HG02623 (cell line): Measurements from ENCODE around the gene GPR17.
A peak's percentile ranks its signal among the peaks of the same experiment; 100 is the strongest.

Source experiments
- ATAC-seq: cut with Tn5 transposase; IDR thresholded peaks from one replicate; pipeline ENCODE4 v1.9.1; 2021; ENCODE audit warnings: moderate library complexity; ENCODE audit not compliant: unreplicated experiment

The GPR17 gene

DNA sequence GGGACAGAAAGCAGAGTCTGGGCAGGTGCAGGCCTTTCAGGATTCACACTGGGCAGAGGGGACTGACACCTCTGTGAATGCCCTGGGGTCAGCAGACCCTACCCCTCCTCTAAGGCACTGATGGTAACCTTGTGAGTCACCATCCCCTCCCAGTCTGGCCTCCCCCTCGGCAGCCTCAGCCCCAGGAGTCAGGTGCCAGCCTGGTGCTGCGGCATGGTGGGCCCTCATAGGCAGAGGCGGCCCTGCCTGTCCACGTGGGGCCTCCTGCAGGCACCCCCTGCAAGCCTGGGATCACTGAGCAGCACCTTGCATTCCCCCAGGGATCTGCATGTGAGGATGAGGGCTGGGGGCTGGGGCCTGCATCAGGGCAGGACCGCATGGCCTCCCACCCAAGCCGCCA is 4.8 kb upstream of the GPR17 start:
- ATAC-seq: no peak

DNA sequence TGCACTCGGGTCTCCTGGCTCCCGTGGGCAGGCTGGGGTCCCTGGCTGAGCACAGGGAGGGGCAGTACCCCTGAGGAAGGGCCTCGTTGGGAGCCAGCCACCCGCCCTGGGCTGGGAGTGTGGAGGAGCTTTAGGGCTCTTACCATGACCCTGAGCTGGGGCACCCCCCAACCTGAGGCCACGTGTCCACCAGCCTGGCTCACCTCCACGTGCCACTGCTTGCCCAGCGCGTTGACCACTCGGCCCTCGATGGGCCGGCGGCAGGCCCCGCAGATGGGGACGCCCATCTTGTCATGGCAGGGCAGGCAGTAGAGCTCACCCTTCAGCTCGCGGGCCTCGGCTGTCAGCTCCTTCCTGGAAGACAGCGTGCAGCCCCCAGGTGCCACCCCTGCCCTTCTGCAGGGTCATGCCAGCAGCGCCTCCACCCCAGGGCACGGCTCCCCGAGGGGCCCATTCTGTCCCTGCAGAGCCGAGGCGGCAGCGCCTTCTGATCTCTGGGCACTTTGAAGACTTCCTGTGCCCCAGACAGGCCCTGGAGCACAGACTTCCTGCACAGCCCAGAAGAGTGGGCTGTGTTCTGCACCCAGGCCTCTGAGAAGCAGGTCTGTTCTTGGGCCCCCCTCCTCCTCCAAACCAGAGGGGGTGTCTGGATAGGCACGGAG is 4.0 kb upstream of the GPR17 start:
- ATAC-seq: no peak

DNA sequence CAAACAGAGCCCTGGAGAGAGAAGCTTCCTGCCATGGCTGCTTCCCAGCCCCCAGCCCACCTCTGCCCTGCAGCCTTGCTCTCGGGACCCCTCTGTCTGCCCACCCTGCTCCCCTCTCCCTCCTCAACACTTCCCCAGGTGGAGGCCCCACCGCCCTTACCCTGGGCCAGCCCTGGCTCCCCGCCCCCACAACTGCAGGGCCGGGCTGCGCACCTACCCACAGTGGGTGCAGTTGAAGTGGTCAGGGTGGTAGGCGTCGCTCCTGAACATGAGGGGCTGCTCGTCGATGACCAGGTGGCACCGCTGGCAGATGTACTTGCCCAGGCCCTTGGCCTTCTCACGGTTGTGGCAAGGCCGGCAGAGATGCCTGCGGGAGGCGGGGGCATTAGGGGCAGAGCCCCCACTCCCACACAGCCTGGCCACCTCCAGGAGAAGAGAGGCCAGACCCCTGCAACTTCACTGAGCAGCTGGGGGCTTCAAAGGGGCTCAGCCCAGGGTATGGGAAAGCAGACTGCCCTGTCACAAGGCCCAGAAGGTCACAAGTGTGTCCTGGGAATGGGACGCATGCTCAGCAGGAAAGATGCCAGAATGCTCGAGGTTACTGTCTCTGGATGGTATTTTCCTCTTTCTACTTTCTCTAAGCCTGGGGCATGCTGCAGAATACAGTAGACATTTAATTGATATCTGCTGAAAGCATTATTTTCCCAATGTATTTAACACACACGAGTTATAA is 3.1 kb upstream of the GPR17 start:
- ATAC-seq: no peak

DNA sequence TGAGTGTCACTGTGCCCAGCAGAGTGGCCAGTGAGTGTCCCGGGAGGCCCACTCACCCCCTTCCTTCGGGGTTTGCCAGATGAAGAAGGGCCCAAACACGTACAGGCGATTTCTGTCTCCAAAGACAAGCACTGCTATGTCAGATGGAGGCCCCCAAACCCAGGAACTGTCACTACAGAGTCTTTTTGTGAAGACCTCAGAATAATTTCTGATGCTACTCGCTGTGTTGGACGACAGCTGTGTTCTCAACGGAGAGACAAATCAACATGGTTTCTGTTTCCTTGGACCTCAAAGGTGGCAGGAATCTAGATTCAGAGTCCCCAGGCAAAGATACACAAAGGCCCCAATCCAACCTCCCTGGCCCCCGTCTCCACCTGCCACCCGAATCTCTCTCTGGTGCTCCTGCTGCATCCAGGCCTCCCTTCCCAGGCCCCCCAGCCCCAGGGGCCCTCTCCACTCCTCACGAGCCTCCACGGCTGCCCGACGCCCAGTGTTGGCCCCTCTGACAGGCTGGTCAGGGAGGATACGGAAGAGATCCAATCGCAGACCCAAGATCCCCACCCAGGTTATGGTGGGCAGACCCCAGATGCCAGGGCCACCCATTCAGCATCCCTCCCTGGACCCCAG is 2.4 kb upstream of the GPR17 start:
- ATAC-seq: no peak

DNA sequence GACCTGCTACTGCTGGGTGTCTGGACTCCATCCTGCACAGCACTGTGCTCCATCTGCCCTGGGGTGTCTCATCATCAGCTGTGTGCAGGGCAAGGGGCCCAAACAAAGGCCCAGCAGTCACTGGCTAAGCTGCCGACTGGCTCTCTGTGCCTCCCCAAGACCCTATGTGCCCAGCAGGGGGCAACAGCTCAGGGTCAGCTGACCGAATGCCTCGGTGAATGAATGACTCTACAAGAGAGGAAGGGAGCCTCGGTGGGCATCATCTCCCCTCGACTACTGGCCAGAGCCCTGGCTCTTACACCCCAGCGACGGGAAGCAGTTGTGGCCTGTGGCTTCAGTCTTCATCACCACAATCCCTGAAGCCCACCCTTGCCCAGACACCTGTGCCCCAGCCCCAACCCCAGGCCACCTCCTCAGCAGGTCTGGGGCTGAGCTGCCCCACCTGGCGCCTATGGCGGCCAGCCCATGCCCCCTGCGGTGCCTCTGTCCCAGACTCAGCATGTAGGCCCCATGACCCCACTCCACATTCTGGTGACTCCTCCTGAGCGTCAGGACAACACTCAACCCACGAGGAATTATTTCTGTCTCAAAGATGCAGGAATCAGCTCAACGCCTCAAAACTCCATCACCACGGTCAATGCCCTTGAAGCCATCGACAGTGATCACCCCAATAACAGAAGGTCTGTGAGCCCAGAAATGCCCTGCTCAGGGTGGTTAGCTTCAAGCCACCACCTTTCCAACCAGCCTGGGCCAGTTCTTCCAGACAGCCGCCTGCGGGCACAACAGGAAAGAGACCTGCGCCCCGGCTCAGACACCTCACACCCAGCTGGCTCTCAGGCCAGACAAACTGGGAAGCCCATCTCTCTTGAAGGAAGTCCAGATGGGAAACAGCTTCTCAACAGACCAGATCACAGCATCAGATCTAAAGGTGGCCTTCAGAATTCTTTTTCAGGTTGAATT is 1.6 kb upstream of the GPR17 start:
- ATAC-seq: no peak

DNA sequence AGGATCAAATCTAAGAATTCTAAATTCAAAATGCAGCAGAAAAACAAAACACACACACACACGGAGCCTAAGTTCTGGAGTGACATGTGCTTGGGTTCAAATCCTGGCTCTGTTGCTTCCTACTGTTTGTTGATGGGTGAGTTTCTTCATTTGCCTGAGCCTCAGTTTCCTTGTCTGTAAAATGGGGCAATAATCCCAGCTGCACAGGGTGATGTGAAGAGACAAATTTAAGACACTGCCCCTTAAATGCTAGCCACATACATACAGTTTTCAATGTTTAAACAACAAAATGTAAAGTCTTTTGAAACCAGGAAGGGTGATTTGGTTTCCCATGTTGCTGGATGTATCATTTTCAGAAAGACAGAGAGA is 943 bp upstream of the GPR17 start:
- no peak for ATAC-seq

DNA sequence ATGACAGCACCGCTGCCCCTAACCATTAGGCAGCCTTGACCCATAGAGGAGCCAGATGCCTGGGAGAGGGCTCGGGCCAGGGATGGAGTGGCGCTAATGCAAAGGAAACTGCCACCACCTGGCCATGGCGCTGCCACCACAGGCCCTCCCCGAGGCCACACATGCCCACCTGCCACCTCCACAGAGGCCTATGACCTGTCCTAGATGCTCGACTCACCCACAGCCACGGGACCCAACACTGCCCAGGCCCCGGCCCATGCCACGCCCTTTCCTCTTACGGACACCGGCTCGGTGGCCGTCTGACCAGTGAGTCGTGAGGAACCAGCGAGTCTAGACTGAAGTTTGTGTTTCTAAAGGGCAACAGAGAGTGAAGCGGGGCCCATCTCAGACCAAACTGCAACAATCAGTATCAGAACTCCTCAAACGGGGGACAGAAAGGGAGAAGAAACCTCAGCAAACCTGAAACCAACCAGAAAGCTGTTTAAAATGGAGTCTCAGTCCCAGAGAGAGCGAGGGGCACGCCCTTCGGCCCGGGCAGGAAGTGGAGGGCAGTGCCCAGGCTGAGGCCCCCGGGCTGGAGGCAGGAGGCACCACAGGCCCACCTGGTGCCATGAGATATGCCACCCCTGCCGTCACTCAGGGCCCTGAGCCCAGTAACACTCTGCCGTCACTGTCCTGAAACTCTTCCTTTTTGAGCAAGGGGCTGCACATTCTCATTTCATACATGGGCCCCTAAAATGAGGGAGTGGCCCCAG is 711 bp downstream of the GPR17 start:
- ATAC-seq: no peak

DNA sequence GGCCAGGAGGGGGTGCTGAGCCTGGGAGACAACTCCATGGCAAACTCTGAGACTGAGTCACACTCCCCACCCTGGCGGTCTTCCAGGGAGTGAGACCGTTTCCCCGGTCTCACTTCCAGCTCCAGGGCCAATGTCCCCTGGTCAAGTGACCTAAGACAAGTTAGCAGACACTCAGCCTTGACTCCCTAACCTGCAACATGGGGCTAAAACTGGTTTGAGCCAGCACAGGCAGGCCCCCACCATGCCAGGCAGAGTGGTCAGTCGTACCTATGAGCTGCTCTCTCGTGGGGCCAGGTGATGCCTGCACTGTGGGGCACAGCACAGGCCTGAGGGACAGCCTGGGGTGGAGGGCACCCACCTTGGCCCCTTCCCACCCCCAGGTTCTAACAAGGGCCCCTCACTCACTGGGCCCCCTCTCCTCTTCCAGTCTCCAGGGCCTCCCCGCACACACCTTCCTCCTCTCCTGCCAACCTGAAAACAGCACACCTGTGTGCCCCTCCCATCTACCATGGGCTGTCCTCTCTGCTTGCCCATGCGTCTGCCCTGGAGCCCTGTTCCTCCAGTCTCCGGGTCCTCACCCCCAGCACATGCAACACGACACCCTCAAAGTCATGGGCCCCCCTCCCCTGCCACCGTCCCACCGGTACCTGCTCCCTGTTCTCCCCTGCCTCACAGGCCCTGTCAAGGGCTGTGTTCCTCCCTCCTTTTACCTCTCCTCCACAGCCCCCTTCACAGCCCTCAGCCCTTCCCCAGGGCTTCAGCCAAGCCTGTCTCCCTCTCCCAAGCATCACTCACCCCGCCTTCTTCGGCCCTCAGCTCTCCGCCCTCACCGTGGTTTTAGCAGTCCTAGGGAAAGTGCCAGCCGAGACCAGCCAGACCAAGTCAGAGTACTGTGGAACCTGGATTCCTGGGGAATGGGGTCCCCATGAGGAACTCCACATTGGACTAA is 1.6 kb downstream of the GPR17 start:
- ATAC-seq: no peak

DNA sequence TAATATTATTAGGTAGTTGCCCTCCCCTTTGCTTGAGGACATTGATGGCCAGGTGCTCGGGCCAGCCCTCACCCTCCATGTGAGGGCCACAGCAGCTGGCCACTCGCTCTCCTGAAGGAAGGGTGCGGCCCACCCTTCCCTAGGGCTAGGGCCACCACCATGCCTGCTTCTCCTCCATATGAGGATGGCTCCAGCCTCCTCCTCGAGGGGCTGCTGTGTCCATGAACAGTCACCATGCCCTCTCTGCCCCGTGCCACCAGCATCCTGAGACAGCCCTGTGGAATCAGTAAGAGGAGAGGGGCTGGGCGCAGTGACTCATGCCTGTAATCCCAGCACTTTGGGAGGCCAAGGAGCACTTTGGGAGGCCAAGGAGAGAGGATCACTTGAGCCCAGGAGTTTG is 2.4 kb downstream of the GPR17 start:
- no peak for ATAC-seq

DNA sequence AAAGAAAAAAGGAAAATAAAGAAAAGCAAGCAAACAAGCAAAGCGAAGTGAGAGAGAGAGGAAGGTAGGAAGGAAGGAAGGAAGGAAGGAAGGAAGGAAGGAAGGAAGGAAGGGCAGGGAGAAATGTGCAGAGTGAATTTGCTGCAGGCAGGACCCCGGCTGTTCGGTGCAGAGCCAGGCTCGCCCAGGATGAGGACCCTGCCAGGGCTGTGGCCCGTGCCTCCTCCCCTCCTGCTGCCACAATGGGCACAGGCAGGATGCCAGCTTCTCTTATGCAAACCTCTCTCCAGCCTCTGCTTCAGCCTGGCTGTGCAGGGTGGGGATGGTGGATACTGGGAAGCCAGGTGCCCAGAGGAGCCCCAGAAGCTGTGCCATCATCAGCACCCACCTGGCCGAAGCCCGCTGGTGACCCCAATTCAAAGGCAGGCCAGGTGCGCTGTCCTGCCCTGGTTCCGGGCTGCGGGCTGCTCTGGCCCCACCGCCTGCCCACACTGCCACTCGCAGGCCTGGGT is 3.2 kb downstream of the GPR17 start:
- ATAC-seq: no peak

DNA sequence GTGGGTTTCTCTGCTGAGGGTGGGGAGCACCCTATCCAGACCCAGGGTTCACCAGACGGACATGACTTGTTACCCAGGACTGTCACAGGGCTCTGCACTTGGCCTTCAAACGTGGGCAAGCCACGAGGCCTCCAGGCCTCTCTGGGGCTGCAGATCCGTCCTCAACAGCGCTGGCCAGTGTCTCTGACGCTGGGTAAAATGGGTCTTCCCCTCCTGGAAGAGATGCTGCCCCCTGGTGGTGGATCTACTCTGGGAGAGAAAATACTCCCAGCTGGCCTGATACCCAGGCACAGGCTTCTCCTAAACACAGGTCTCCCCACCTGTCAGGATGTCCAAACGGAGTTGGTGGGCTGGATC is 3.7 kb downstream of the GPR17 start:
- peak; percentile 43 for ATAC-seq

DNA sequence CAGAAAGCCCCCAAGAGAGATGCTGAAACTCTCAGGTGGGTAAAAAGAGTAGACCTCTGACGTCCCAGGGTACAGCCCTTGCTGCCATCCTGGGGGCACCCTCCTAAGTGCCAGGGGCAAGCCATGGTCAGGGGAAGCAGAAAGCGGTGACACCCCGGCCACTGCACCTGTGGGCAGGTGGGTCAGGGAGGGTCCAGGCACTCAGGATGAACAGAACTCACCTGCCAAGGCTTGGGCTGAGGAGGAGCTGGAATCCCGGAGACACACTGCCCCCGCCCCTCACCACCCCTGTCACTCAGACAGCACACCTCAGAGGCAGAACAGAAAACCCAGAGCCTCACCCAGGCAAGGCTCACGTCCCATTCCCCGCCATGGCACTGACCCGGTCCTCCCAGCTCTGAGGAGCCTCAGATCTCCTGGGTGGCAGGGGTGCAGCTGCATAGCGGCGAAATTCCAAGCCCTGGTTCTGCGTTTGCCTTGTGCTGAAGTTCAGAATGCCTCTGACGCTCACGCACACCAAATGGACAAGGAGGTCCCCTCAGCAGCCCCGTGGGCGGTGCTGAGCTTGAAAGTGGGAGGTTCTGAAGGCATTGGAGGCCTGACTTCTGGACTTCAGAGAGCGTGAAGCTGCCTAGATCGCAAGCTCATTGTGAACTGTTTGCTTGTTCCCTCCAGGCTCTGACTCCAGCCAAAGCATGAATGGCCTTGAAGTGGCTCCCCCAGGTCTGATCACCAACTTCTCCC is 4.3 kb downstream of the GPR17 start:
- ATAC-seq: no peak

DNA sequence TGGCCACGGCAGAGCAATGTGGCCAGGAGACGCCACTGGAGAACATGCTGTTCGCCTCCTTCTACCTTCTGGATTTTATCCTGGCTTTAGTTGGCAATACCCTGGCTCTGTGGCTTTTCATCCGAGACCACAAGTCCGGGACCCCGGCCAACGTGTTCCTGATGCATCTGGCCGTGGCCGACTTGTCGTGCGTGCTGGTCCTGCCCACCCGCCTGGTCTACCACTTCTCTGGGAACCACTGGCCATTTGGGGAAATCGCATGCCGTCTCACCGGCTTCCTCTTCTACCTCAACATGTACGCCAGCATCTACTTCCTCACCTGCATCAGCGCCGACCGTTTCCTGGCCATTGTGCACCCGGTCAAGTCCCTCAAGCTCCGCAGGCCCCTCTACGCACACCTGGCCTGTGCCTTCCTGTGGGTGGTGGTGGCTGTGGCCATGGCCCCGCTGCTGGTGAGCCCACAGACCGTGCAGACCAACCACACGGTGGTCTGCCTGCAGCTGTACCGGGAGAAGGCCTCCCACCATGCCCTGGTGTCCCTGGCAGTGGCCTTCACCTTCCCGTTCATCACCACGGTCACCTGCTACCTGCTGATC is 4.9 kb downstream of the GPR17 start:
- ATAC-seq: no peak

DNA sequence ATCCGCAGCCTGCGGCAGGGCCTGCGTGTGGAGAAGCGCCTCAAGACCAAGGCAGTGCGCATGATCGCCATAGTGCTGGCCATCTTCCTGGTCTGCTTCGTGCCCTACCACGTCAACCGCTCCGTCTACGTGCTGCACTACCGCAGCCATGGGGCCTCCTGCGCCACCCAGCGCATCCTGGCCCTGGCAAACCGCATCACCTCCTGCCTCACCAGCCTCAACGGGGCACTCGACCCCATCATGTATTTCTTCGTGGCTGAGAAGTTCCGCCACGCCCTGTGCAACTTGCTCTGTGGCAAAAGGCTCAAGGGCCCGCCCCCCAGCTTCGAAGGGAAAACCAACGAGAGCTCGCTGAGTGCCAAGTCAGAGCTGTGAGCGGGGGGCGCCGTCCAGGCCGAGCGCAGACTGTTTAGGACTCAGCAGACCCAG is 5.4 kb downstream of the GPR17 start:
- no peak for ATAC-seq

DNA sequence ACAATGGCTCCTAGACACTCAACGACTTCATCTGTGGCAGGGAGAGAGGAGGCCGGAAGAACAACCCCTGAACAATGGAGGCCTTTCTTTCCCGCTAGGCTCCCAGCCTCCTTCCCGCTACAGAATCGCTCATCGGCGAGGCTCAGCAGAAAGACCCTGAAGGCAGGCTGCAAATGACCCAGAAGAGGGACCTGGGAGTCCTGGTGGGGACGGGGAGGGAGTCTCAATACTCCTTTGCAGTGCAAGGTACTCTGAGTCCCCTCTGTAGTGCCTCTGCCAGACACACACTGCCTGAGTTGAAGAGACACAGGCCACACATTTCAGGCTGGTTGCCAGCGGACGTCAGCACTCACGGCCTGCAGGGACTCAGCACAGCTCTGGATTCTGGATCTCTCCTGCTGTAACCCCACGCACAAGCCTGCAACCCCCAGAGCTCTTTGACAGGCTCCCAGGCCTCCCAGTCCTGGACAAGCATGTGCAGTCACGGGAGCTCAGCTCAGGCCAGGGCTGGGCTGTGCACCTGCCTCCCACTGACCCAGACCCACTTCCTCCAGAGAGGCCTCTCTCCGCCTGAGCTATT is 6.1 kb downstream of the GPR17 start:
- no peak for ATAC-seq

DNA sequence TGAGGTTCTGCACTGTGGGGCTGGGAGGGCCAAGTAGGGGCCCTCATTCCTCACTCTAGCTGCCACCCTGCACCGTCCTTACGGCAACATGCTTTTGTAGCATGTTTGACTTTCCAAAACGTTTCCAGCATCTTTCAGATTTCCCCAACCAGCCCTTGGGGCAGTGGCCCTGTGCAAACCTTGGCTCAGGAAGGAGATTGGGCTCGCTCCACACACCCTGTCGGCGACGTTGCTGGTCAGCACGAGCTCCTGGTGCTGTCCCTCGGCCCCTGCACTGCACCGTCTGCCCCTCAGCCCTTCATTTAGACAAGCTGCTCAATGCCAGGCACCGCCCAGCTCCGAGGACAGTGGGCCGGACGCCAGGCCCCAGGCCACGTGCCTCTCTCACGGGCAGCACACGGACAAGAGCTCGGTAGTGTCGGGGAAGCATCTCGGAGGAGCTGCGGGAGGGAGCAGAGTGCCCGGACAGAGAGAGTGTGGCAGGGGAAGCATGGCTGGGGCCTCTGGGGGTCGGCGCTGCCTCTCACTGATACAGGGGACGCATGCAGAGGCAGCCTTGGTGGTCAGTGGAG is 6.9 kb downstream of the GPR17 start:
- ATAC-seq: no peak

DNA sequence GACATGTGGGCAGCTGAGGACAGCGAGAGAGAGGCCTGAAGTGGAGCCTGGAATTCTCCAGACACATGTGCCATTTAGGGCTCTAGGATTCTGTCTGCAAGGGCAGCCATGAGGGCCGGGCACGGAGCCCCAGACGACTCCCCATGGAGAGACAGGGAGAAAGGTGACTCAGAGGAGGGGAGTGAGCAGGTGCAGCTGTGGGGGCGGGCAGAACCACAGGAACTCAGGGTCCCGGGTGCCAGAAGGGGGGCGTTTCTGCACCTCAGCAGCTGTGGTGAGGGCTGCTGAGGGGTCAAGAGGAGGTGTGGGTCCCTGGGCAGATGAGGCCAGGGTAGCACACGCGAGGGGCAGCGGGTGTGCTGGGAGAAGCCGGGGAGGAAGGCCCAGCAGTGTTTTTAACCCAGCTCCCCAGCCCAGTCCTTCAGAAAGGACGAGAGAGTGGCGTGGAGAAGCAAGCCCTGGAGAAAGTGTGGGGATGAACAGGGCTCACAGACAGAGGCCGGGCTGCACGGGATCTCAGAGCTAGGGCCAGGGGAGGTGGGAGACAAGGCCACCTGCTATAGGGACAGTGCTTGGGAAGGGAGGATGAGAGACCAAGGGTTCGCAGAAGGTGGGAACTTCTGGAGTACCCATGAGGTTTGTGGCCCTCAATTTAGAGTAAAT is 7.6 kb downstream of the GPR17 start:
- ATAC-seq: no peak
